T-helper 22 cell (primary cell): ENCODE results near the gene PCAT6.
"Not testable (repeated sequence)": the region's sequence is repeated elsewhere in the genome, so short reads cannot be mapped to it uniquely, and the experiment has no call there.

ENCODE experiments used
- DNase-seq: peaks from one replicate; pipeline ENCODE4 v3.0.0-alpha.2; 2020; ENCODE audit warnings: low read depth

Gene PCAT6

DNA sequence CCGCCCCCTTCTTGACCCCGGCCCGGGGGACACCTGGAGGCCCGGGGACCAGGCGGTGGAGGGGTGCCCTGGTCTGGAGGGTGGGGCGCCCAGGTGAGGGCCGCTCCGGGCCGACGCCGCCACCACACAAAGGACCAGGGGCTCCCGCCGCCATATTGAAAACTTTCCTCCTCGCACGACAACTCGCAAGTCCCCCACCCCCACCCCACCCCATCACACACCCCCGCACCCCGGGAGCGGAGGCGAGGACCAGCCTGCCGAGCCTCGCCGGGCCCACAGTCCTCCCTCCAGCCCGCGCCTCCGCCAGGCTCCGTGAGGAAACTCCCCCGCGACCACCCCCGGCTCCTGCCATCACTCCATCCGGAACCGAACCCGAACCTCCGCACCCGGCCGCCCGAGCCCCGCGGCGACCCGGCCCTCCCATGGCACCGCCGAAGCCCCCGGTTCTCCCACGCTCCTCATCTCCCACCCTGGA is 3.3 kb upstream of the PCAT6 start:
- DNase-seq: peak; percentile 5

DNA sequence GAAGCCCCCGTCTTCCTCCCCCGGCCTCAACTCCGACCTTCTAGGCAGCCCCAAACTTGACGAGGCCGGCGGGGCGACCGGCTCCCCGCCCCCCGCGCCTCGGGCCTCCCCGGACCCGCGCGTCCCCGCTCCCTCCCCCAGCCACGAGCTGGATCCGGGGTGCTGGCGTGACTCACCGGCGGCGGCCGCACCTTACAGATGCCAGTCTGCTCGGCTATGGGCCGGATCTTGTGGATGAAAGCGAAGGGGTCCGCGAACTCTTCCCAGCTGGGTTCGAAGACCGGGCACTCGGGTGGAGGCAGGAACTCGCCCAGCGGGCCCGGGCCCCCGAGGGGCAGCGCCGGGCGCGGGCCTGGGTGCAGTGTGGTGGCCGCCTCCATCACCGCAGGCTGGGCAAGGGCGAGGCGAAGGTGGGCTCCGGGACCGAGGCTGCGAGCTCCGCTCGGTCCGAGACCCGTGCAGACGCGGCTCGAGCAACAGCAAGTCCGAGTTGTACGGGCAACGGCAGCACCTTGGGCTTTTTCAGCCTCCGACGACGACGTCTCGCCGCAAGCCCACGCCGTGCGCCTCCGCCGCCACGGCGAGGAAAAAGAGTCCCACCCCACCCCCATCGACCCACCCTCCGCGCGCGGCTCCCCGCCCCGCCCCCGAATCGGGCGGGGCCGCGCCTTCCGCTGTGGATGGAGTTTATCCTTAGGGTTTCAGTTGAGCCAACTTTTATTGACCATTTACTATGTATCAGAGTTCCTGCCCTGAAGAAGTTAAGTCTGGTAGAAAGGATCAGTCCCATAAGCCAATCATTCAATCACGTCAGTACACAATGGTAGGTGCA is 2.6 kb upstream of the PCAT6 start, which contains the start of gene KDM5B:
KDM5B (minus strand) TSS at position 496 of the 832 bp plus-strand sequence; CDS start at position 380, 116 bp downstream.
- DNase-seq: peak; percentile 51

DNA sequence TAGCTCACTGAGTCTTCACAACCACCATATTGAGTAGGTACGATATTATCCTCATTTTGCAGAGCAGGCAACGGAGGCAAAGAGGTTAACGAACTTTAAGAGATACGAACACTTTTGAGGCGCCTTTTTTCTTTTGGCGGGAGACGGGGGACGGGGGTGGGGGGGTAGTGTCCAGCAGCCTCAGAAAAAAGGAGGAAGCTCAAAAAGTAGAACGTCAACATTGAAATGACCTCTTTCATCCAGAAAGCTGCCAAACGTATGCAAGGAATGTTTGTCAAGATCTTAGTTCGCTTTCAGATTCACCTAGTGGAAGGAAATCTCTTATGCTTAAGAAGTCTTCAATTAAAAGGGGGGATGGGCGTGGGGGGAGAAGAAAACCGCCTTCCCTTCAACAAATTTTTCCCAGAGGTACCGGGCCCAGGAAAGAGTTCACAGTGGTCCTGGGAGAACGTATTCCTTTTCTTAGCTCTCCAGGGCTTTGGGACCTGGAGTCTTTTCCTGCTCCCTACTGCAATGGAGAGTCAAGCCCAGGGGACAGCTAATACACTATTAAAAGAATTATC is 1.1 kb upstream of the PCAT6 start:
- no peak for DNase-seq

DNA sequence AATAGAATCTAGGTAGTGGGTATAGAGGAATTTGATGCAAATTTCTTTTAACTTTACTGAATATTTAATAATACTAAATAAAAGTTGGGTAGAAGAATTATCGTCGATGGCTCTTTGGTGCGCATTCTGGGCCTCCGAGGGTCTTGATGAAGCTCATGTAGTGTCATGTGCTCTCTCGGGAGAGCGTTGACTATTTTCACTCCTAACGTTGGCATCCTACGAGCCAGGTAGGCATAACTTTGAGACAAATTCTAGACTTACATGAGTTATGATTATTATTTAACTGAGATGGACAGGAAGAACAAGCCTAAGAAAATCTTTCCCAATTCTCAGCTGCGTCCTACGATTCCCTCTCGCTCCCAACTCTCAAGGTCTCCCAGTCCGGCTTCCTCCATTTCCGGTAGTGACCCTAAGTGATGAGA is 550 bp upstream of the PCAT6 start:
- DNase-seq: no peak

DNA sequence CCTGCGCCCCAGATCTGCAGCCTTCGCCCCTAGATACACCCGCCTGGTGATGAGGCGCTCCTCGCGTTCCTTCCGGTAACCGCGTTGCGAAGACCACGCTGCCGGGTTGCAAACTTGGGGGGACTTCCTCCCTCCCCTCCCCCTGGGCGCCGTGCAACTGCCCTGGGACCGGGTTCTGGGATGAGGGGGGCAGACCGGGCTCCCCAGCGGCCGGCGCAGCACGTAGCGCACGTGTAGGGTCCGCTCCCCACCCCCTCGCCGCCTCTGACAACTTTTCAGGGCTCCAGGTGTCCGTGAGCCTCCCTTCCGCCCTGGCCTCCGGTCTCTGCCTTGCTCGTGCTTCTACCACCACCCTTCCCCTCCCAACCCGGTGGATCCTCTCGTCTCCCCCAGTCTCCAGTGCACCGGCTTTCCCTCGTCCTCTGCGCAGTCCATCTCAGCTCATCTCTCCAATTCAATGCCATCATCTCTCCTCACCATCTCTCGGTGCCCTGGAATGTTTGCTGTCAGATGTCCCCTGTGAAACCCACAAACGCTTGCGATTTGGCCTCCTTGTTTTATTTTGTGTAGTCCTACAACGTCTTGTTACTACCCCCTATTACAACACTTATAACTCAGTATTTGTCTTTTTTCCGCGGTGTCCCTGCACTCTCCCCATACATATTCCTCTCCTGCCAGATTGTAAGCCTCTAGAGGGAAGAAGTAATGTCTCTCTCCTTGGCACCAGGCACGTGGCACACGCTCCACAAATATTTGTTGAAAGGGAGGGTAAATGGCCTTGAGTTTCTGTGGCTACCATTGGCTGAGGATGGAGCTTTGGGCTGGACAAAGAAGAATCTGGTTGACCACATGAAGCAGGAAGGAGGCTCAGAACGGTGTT is 782 bp downstream of the PCAT6 start:
- no peak for DNase-seq

DNA sequence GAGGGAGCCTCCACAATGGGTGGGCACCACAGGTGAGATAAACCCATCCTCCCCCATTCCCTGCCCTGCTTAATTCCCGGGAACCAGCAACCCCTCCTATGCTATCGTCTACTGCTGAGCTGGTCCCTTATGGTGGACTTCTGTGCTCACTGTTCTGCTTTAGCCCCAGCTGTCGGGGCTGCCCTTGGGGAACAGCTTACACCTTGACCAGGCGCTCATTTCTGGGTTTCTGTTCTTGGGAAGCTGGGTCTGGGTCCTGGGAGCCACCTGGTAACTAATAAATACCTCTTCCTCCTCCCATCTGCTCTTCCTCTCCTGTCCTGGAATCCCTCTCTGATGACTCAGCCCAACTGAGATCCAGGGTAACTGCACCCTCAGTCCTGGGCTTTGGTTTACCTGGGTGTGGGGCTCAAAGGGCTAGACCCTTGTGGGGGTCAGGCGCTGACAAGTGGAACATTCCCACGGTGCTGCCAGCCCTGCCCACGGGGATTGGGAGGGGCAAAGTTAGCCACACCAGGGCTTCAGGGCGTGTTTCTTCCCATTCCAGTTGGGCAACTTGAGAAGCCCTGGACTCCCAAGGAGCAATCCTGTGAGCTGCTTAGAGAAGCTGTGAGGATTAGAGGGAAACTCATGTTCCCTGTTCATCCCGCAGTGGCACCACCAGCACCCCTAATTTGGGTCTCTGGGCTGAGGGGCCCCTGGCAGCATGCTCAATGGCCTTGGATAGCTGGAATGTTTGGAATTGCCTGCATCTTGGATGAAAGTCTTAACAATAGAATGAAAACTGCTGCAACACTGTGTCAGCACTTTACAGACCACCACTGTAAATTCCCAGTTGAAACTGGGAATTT is 1.6 kb downstream of the PCAT6 start:
- no peak for DNase-seq

DNA sequence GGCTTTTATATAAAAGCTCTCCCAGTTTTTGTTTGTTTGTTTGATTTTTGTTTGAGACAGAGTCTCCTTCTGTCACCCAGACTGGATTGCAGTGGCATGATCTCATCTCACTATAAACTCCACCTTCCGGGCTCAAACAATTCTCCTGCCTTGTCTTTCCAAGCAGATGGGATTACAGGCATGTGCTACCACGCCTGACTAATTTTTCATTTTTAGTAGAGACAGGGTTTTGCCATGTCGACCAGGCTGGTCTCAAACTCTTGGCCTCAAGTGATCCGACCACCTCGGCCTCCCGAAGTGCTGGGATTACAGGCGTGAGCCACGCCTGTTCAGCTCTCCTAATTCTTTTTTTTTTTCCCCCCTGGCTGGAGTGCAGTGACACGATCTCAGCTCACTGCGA is 4.4 kb downstream of the PCAT6 start:
- DNase-seq: no peak

DNA sequence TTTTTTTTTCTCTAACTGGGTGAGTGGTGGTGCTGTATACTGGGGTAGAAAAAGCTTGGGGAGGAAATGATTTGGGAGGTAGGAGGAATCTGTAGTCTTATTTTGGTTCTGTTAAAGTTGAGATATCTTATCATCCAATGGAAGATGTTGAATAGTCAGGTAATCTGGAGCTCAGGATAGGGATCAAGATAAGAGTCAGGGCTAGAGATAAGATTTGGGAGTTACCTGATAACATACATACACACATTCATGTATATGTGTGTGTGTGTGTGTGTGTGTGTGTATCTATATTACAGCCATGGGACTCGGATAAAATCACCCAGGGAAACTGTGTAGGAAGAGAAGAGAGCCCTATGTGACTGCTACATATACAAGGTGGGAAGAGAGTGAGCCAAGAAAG is 8.1 kb downstream of the PCAT6 start:
- no peak for DNase-seq

DNA sequence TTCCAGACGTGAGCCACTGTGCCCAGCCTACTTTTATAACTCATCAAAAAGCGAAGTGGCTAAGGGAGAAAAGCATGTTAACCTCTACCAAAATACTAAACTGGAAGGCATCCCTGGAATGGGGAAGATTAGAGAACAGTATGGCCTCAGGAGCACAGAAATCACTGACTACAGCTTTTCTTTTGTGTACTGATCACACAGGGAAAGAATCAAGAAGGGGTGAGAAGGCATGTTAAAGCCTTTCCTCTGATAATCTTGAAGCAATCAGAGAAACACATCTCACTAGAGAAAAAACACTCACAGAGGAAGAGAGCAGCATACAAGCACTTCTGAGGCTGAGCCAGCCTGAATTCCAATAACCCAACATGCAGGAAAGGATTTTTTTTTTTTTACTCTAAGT is 10.7 kb downstream of the PCAT6 start:
- no peak for DNase-seq

DNA sequence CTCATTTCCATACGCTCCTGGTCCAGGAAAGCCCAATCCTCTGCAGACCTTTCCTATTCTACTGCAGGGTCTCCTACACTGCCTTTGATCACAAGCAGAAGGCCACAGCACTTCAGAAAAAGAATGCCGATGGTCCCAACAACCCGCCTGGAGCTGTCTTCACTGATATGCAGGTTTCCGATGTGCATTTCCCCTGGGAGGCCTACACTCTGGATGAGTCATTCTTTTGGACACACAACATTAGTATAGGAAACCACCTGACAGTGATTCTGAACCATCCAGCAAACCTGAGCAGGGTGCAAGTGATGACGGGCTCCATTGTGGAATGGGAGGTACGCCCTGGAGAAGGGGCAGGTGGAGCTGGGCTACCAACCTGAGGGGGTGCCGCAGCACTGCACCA is 15.0 kb downstream of the PCAT6 start:
- DNase-seq: no peak

DNA sequence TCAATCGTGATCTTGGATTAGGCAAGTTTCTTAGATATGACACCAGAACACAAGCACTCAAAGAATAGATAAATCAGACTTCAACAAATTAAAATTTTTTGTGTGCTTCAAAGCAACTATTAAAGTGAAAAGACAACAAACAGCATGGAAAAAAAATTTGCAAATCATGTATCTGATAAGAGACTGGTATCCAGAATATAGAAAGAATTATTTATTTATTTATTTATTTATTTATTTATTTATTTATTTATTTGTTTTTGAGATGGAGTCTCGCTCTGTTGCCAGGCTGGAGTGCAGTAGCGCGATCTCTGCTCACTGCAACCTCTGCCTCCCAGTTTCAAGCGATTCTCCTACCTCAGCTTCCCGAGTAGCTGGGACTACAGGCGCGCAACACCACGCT is 18.5 kb downstream of the PCAT6 start:
- not testable (repeated sequence) for DNase-seq

DNA sequence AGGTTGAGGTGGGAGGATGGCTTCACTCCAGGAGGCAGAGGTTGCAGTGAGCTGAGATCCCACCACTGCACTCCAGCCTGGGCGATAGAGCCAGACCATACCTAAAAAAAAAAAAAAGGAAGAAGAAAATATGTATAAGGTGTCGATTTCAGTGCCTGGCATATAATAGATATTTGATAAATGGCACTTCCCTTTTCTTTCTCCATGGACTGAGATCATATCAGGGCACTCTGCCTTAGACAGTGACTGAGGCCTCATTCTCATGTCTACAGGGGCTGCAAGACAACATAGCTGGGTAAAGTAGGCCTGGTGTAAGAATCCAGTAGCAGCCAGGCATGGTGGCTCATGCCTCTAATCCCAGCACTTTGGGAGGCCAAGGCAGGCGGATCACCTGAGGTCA is 21.2 kb downstream of the PCAT6 start:
- DNase-seq: no peak

DNA sequence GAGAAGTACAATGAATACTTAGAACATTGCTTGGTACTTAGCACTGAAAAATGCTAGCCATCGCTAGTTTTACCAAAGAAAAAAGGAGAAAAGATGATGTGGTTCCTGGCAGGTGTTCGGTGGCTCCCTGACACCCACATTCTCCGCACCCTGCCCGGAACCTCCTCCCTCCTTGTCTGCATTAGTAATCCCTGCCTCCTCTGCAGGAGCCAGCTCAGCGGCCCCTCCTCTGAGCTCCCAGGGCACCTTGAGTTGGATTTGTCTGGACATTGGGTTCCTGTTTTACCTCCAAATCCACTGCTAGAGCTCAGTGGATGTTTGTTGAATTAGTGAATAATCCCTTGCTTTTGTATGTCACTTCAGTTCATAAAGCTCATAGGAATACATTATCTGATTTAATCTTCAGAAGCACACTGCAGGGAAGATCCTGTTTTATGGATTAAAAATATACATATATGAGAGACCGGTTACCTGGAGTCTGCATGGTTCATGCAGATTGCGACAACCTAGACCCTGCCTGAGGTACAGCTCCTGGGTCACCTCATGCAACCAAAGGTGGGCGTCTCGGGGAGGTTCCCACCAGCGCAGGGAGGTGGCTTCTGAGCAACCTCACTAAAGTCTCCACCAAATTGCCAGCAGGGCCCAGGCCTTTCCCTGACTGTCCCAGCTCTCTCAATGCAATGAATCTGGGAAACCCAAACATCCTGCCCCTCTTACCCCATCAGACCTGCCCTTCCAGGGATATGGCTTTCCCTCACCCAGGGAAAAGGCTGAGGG is 24.2 kb downstream of the PCAT6 start:
- no peak for DNase-seq

DNA sequence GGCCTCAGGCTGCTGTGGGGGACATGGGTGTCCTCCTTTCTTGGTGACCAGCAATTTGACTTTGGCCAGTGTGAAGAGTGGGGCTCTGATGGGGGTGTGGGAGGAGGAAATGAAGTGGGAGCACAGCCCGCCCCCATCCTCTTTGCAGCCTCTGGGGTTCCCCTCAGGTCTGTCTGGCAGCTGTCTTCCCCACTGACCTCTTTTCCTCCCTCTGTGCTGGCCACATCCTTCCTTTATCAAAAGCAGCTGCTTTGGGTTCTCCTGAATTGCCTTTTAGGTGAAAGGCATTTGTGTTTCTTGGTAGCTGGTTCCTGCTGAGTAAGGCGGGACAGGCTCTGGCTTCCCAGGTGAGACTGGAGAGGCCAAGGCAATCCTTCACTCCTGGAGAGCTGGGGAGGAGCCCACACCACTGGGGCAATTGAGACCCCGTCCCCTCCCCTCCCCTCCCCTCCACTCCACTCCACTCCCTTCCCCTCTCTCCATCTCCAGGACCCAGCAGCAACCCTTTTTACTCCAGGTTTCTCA is 24.9 kb downstream of the PCAT6 start:
- peak; percentile 7 for DNase-seq

DNA sequence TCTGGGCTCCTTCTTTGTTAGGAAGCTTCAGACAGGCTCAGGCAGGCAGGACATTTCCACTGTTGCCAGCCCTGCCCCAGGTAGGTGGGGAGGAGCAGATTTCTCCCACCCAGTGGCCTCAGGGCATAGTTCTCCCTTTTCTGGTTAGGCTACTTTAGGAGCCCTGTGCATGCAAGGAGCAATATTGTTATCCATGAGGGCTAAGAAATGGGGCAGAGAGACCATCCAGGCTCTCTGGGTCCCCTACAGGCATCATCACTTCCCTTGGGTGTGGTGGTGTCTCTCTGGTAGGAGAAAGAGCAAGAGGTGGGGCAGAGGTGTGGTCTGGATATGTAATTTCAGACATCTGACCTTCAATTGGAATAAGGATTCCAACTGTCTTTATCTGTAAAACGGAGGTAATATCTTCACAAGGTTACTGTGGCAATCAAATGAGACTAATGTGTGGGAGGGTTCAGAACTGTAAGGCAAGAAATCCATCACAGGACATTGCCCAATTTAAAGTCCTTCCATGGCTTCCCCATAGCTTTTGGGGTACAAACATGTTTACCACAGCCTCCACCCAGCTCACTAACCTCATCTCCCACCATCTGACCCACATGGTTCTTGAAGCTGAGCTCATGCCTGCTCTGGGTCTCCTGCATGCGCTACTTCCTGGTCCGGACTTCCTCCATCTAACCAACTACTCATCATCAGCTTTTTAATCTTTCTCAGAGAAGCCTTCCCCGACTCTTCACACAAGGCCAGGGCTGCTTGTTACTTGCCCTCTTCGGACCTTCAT is 26.1 kb downstream of the PCAT6 start:
- DNase-seq: no peak

DNA sequence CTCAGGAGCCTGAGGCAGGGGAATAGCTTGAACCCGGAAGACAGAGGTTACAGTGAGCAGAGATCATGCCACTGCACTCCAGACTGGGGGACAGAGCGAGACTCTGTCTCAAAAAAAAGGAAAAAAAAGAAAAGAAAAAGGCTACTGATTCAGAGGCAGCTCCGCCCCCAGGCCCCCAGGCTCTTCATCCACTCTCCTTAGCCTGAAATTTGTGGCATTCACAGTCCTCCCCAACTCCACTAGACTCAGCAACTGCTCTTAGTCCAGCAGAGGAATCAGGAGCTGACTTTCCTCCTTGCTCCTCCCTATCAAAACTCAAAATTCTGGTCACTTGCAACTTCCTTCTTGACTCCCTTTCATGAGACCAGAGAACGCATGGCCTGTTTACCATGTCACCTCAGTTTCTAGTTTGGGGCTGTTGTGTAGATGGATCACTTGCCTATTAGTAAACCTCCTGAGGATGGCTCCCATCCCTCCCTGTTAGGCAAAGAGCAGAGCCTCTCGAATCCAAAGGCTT is 27.1 kb downstream of the PCAT6 start:
- DNase-seq: no peak

DNA sequence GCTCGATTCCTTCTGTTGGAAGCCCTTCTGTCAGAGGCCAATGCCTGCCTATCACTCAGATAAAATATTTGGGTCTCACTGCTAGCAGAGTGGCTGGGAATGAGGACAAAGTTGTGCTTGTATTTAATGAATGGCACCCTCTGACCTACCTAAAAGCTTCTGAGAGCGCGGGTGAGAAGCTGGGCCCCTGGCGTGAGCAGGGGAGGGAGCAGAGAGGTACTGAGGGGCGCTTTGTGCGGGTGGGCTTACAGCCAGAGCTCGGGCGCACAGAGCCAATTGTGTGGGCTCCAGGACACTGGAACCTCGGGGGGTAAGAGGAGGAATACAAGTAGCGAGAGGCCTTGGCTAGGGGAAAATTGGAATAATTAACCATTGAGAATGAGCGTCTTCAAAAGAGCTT is 32.3 kb downstream of the PCAT6 start:
- DNase-seq: no peak

DNA sequence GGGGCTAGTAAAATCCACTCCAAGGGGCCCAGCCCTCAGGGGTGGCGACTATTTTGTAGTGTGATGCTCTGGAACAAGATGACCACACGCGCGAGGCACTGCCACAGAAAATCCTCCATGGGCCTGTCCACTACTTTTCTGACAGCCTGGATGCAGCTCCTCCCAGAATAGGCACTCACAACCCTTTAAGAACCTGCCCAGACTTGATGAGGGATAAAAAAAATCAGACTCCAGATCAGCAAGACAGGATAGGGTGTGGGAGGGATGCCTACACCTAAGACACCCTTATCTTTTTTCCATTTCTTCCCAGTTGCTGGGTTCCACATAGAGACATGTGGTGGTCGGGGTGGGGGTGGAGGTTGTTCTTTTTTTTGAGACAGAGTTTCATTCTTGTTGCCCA is 33.5 kb downstream of the PCAT6 start:
- no peak for DNase-seq

DNA sequence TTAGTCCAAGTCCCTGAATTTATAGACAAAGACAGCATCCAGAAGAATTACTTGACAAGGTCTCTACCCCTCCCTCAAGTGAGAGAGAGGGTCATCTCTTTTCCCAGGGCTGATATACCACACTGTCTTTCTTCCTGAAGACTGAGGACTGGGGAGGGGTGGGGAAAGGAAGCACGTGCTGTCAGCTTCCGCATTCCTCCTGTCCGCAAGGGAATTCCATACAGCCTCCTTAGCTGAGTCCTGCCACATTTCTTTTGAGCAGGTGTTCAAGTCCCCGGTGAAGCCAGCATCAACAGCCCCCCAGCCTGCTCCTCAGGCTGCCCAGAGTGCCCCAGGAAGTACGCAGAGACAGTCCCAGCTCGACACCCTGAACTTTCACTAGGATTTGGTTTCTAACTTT is 34.2 kb downstream of the PCAT6 start:
- DNase-seq: no peak

DNA sequence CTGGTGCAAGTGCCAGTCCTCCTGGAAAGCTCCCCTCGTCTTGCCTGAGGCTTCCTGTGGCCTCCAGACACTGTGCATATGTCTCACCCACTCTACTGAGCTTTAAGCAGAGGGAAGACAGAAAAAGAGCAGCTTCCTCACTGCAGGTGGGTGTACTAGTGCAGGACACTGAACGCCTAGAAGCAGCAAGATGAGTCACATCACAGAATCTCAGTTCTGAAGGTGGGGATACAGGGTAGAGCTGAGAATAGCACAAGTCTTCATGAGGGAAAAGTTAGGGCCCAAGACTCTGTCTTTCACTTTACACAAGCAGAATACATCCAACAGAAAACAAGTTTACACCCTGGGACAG is 37.4 kb downstream of the PCAT6 start:
- no peak for DNase-seq
